Activated naive CD4-positive, alpha-beta T cell (primary cell): ENCODE measurements around the gene DENND5A.
"Not testable (repeated sequence)": the region's sequence is repeated elsewhere in the genome, so short reads cannot be mapped to it uniquely, and the experiment has no call there.

Source experiments
- DNase-seq, 4 experiments: peaks; one replicate each; lab custom pipeline; 2025; lab: John Stamatoyannopoulos, UW

DENND5A gene

DNA sequence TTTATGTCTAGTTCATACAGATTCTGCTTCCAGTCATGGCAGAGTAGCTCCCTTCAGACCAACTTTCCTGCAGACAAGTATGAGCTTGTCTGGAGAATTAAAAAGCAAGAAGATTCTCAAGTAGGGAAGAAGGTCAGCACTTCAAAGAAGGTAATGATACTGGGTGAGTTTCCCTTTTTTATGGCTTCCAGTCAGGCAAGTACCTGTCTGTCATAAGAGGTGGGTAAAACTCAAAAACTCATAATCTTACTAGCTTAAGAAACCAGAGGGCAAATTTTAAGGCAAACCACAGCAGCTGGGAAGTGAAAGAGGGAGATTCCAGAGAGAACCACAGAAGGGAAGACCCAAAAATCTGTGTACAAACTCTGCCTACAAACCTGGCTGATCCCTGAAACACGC, 54.2 kb downstream of the DENND5A start:
- no peak for DNase-seq

DNA sequence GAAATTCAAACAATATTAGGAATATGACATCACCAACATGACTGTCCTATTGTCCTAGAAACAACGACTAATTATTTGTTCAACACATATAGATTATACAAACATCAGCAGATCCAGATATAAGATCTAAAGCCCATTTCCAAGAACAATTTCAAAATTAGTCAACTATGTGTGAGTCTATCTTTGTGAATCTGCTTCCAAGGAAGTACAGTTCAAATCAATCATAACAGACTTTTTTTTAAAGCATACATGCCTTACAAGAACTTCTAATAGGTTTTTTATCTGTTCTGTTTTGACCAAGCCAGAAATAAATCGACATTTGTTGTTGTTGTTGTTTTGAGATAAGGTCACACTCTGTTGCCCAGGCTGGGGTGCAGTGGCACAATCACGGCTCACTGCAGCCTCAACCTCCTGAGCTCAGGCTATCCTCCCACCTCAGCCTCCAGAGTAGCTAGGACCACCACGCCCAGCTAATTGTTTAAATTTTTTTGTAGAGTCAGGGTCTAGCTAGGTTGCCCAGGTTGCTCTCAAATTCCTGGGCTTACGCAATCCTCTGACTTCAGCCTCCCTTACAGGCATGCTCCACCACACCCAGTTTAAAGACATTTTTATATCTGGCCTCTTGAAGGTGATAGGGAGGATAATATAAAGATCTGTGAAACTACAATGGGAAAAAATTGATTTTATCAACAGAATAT, 54.8 kb downstream of the DENND5A start:
- no peak for DNase-seq

DNA sequence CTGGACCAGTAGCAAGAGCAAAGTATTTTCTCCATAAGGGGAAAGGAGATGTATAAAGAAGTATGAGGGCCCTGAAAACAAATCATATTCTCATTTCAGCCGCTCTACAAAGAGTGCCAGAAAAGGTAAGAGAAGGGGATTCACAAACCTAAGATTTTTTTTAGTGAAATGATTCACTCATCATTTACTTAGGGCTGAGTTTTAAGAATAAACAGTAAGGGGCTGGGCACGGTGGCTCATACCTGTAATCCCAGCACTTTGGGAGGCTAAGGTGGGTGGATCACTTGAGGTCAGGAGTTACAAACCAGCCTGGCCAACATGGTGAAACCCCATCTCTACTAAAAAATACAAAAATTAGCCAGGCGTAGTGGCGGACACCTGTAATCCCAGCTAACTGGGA, 55.5 kb downstream of the DENND5A start:
- not testable (repeated sequence) for DNase-seq

DNA sequence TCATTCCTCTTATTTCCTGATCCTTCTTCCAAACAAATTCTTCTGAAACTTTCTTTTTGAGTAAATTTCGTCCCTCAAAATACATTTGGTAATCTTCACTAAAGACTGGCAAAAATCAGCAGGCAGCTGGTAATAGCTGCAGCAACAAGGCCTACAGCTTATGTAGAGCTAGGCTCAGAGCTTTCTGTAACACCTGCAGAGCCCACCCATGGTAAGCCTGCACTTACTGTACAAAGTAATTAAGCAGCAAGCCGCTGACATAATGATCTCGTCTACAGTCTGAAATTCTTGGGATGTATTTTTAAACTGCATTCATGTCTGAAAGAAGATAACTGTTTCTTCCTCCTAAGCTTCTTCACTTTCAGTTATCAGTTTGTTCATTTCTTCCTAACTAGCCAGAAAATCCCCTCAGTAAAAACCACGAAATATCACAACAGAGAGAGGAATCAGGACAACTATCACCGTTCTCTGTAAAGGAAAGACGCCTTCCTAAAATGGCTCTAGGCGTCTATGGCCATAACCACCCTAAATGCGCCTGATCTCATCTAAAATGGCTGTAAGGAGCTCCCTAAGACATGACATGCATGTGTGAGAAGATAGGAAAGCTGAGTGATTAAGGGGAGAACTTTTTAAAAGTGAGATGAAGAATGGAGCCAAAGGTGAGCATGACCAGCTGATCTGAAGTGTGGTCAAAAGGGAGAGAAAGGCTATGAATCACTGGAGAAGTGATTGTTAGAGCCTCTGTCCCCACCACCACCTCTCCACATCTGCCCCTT, 56.2 kb downstream of the DENND5A start:
- DNase-seq: no peak

DNA sequence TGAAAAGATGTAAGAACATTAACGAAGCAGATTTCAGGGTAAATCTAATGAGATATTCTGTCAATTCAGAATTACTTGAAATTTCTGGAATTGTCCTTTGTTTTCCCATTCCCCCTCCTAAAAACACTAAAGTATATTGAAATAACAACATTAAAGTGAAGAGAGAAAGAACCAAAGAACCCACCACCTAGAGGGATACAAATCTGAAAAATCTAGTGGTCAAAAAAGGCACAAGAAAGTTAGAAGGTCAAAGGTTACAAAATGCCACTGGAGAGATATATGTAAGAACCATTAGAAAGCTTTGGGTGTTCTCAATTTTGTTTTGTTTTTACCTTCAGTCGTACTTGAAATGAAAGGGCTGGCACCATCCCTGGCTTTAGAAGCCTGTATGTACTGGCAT, 57.9 kb downstream of the DENND5A start:
- no peak for DNase-seq

DNA sequence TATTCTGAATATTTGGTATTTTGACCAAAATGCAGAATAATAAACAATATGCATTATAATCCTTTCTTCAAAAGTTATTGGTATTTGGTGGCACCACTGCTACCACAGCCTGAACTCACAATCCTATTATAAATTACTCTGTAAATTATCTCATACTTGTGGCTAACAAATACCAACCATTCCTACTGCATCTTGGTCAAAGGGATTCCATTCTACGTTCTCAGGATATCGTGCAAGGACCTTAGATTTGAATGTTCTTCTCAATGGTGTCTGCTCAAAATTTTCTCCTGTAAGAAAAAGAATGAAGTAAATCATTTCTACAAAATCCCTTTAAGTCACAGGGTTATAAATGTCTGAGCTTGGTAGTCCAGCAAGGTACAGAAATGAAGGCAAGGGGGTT, 58.7 kb downstream of the DENND5A start:
- DNase-seq: no peak

DNA sequence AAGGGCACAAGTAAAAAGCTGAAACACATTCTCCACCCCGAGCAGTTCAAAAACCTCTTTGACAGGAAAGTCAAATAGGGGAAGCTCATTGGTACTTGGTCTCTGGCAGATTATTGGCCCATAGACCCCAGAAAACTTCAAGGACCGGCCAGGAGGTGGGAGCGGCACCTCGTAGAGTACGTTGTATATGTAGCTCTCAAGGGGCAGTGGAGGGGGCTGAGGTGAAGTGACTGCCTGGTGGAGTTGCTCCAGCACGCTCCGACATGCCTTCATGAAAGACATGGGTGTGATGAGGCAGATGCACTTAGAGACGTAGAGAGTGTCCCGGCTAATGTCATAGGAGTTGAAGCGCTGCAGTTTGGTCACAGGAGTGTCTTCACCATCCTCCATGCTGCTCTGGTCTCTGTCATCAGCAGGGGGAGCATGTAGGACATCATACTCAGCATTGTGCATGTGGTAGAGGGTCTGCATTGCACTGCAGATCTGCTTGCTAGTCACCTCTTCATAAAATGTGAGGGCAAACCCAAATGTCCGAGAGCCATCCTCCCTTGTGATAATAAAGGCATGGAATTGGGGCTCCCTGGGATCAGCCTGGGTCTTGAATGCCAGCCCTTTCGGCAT, 61.3 kb downstream of the DENND5A start:
- DNase-seq: no peak

DNA sequence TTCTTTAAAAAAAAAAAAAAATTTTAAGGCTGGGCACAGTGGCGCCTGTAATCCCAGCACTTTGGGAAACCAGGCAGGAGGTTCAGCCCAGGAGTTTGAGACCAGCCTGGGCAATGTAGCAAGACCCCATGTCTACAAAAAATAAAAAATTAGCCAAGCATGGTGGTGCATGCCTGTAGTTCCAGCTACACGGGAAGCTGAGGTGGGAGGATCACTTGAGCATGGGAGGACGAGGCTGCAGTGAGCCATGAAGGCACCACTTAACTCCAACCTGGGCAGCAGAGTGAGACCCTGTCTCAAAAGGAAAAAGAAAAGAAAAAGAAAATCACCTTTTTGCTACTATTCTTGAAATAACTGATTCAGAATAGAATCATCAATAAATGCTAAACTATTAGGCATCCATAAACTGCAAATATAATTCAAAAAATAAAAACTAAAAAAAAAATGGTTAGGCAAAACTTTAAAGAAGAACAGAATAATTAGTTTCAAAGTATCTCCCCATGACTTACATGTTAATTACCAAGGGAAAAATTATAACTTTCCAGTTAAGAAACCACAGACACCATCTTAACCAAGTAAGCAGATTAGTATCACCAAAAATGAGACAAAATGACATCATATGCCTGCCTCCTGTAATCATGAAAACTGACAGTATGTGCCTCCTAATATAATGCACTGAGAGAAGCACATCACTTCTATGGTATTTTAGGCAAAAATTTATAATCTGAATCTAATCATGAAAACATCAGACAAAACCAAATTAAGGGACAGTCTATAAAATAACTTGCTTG, 63.6 kb downstream of the DENND5A start:
- no peak for DNase-seq

DNA sequence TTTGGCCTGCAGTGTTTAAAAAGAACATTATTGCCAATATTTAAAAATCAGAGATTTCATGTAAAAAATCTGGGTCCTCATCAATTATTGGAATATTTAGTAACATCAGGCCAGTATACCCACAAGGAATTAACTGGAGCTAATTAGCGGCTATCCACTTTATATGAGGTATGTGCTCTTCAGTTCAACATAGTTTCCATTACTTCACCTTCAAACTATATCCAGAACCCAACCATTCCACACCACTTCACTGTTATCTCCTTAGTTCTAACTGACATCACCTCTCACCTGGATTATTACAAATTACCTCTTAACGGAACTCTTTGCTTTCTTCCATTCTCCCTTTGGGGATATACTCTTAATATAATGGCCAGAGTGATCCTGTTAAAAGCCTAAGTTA, 64.7 kb downstream of the DENND5A start:
- no peak for DNase-seq

DNA sequence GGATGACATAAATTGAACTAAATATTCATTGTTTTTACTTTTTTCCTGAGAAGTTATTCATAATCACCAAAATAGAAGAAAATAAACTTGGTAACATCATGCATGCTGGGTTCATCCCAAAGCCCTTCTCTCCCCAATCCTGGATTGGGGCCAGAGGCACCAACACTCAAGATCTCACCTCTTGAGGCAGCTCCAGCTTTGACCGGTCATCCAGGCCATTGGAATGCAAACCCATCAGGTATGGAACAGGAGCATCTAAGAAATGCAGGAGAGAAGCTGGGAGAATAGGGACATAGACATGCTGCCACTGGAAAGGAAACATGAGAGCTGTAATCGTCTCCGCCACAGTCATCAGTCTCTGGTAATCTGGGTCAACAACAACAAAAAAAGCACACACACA, 71.8 kb downstream of the DENND5A start:
- no peak for DNase-seq

DNA sequence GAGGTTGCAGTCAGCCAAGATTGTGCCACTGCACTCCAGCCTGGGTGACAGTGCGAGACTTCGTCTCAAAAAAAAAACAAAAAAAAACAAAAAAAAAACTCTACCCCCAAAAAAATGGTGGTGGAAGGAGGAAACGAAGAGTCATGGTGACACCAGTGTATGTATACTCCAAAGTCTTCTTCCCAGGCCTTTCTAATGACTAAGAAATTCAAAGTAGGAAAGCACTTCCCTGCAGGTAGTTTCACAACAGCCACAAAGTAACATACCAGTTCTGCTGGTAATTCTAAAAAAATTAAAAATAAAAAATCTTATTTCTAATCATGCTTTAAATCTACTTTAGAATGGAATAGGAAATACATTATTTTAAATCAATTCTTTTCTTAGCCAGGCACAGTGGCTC, 72.6 kb downstream of the DENND5A start:
- no peak for DNase-seq

DNA sequence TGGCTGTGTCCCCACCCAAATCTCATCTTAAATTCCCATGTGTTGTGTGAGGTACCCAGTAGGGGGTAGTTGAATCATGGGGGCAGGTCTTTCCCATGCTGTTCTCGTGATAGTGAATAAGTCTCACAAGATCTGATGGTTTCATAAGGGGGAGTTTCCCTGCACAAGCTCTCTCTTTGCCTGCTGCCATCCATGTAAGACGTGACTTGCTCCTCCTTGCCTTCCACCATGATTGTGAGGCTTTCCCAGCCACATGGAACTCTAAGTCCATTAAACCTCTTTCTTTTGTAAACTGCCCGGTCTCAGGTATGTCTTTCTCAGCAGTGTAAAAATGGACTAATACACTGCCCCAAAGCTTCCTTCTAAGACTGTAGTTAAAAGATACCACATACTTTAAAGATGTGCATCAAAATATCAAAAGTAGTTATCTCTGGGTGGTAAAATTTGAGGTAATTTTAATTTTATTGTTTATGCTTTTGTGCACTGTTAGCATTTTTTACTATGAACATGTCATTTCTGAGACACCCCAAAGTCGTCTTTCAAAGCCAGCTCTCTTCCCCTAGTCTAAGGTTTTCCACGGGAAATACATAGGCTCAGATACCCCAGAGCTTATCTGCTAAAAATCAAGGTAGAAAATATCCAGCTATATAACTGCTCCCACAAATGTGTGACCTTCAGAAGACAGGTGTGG, 74.7 kb downstream of the DENND5A start:
- not testable (repeated sequence) for DNase-seq

DNA sequence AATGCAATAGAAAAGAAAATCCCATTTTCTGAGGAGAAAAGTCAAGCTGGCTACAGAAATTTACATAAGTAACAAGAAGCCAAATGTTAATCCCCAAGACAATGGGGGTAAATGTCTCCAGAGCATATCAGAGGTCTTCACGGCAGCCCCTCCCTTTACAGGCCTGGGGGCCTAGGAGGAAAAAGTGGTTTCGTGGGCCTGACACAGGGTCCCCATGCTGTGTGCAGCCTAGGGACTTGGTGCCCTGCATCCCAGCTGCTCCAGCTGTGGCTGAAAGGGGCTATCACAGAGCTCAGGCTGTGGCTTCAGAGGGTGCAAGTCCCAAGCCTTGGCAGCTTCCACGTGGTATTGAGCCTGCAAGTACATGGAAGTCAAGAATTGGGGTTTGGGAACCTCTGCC, 76.3 kb downstream of the DENND5A start:
- DNase-seq: not testable (repeated sequence)

DNA sequence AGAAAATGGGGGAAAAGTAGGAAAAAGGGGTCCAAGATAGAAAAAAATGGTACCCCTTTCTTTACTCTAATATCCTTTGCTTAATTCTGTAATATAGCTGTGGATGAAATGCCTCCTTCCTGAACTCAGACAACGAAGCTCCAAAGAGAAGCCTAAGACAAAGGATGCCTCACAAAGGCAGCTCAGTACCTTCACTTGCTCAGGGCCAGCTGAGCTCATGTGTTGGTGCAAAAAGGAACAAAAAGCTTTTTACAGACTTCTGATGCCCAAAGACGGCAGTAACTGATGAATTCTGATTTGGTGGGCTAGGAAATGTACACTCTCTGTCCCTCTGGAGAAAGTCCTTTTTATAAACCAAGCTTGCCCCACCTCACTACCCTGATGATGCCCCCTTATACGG, 77.5 kb downstream of the DENND5A start:
- DNase-seq: no peak

DNA sequence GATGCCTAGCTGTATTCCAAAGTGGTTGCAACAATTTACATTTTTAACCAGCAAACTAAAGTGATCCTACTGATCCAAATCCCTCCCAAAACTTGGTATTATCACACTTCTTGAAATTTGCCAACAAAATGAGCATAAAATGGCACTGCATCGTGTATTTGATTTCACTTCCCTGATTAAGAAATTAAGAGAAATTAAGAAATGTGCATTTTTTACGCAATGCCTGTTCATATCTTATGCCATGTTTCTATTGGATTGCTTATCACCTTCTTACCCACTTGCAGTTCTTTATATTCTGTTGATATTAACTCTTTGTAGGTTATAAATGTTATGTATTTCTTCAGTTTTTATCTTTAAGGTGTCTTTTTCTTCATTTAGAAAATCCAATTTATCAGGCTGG, 80.6 kb downstream of the DENND5A start:
- DNase-seq: no peak

DNA sequence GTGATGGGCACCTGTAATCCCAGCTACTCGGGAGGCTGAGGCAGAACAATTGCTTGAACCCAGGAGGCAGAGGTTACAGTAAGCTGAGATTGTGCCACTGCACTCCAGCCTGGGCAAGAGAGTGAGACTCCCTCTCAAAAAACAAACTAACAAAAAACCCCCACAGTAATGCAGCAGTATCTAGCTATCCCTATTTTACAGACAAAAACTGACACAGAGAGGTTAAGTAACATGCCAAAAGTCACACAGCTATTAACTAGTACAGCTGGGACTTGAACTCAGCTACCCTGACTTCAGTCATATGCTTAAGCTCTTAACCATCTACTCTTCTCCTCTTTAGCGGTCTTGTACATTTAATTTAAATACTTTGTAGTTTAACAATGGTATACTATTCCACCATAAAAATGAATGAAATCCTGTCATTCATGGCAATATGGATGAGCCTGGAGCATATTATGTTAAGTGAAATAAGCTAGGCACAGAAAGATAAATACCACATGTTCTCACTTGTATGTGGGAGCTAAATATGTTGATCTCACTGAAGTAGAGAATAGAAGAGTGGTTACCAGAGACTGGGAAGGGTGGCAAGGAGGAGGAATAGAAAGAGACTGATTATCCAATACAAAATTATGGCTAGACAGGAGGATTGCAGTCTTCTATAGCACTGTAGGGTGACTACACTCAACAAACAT, 82.8 kb downstream of the DENND5A start:
- no peak for DNase-seq

DNA sequence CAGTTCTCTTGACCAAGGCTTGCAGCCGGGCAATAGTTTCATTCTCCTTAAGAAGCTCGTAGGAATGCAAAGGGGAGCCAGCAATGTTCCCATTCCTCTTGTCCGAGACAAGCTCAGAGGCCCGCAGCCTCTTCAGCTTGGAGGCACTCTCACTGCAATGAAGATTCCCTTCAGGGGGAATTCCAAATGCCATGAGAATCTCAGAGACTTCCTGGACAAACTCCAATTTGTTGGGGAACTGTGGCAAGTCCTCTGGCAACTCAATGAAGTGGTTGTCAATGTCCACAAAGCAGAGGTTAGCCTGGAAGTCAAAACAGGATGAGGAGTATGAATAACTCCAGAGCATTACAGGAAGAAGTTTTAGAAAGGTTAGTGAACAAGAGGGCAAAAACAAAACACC, 84.4 kb downstream of the DENND5A start:
- no peak for DNase-seq

DNA sequence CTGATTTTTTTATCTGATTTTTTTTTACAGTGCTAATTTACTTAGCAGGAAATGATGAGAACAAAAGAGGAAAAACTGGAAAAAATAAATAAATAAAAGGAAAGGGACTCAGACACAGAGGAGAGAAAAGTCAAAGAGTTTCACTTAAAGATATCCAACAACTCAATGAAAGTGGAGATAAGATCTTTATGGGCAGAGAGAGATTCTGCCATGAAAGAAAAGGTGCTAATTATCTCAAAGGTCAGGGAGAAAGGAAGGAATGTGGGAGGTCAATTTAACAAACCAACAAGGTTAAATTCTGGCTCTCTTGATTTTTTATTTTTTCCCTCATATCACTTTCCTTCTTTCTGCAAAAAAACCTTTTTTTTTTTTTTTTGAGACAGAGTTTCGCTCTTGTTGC, 86.0 kb downstream of the DENND5A start:
- no peak for DNase-seq

DNA sequence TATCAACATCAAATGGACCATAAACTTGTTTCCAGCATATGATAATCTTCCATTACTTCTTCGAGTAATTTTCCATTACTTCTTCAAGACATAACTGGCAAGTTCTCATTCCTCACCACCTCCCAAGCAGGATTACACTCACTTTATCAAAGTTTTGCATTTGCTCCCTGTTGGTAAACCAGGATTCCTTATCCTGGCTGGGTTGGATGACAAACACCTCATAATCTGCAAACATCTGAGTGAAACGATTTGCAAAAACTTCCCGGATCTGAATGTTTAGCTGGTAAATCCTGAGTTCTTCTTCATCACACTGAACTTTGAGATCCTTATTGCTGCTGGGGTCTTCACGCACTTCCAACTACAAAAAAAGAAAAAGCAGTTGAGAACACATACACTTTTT, 86.4 kb downstream of the DENND5A start:
- no peak for DNase-seq

DNA sequence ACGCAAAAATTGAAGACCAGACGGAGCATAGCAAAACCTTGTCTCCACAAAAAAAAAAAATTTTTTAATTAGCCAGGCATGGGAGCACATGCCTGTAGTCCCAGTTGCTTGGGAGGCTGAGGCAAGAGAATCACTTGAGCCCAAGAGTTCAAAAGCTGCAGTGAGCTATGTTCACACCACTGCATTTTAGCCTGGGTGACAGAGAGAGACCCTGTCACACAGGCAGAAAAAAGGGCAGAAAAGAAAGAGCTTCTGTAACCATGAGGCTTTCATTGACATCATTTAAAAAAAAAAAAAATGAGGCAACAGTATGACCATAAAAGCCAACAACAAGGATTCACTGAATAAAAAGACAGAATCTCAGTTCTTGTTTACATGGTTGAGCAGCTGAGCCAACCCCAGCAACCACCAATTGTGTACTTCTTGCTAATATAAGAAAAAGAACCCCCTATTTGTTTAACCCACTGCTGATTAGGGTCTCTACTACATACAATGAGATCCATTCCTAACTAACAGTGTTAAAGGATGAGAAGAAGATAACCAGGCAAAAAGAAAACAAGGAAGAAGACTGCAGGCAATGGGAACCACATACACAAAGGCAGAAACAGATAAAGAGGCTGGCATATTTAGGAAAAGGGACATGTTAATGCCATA, 87.6 kb downstream of the DENND5A start:
- DNase-seq: no peak

DNA sequence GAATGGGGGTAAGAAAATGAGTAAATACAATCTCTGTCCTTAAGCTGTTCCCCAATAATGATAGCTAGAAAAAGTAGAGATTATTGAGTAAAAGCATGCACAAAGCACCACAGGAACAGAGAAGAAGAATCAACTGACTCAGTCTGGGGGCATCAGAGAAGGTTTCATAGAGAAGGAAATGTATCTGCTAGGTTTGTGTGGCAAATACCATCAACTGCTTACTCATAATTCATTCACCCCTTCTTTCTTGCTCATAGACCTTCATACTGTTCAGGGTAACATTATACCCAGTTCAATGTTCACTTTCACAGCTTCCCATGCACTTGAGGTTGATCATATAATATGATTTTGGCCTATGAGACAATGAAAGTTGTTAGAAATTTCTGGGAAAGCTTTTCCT, 88.6 kb downstream of the DENND5A start:
- no peak for DNase-seq
